Thymus (tissue), 11 donors: Measurements from ENCODE around the gene CTNND2. TPM values are rescaled to one million over a fixed set of nuclear protein-coding genes. Genes with fewer than 3 reads are reported as not detected.

Experiments used
- DNase-seq, 9 donors: peaks; one replicate each; pipeline ENCODE4 v3.0.0-alpha.2; 2013; ENCODE audit warnings: low spot score in 9 of 9, low read depth in 6 of 9, missing footprints in 1 of 9
- H3K27ac ChIP-seq, 2 donors: one replicate each; pipeline ENCODE4 v1.5.1; 2013; ENCODE audit warnings: control low read depth in 1 of 2, low read depth in 1 of 2, low read length in 1 of 2, mild to moderate bottlenecking in 1 of 2, moderate library complexity in 1 of 2
- H3K27me3 ChIP-seq, 2 donors: one replicate each; pipeline ENCODE4 v1.5.1; 2013; ENCODE audit warnings: low read length in 1 of 2; ENCODE audit not compliant: control insufficient read depth in 2 of 2, insufficient read depth in 1 of 2
- H3K36me3 ChIP-seq, 2 donors: one replicate each; pipeline ENCODE4 v1.5.1; 2013; ENCODE audit warnings: low read length in 1 of 2, mild to moderate bottlenecking in 1 of 2, moderate library complexity in 1 of 2; ENCODE audit not compliant: control insufficient read depth in 2 of 2, insufficient read depth in 2 of 2
- H3K4me1 ChIP-seq, 2 donors: one replicate each; pipeline ENCODE4 v1.5.1; 2013; ENCODE audit warnings: low read length in 2 of 2; ENCODE audit not compliant: control insufficient read depth in 2 of 2, insufficient read depth in 2 of 2
- H3K4me3 ChIP-seq, 2 donors: one replicate each; pipeline ENCODE4 v1.5.1; 2013; ENCODE audit warnings: low read length in 2 of 2, control low read depth in 1 of 2, mild to moderate bottlenecking in 1 of 2
- H3K9me3 ChIP-seq, 2 donors: one replicate each; pipeline ENCODE4 v1.5.1; 2013; ENCODE audit warnings: low read length in 1 of 2, mild to moderate bottlenecking in 1 of 2; ENCODE audit not compliant: control insufficient read depth in 2 of 2, insufficient read depth in 1 of 2
- WGBS: extraction: QIAGEN DNeasy Blood & Tissue Kit; methylation state at CpG from one replicate; pipeline ENCODE4 v1.1.7; 2013; 5-methylcytosine and 5-hydroxymethylcytosine counted together
- polyA plus RNA-seq: library from polyadenylated mRNA; stranded (reverse); fragments of 200-250 nt; gene quantifications from one replicate; pipeline ENCODE4 v1.2.3, GENCODE V29; 2013
- total RNA-seq: library from RNA; stranded (reverse); fragments of 120-200 nt; gene quantifications from one replicate; pipeline ENCODE4 v1.2.4, GENCODE V29; 2013
- donor health status: healthy.

Gene CTNND2
- total and polyA plus RNA-seq, 2 donors = 0.41 to 0.42 TPM

GRCh38 chr5:11128021-11128420, 776.2 kb downstream of the CTNND2 start:
- 95% methylated on average over 2 of the region's 2 CpGs for WGBS
- DNase-seq = peak in 1 of 9 donors; percentile 9
- Histone ChIP-seq H3K27me3 (no peaks in the 10 kb centered on the region), H3K9me3 (no peaks in the 10 kb centered on the region), H3K36me3 (no peaks in the 10 kb centered on the region), H3K4me3 (no peak overlapping the region), H3K4me1 (no peaks in the 10 kb centered on the region), H3K27ac (no peak overlapping the region)

- H3K27me3 ChIP-seq = no peaks in the 10 kb centered on the region
- no peak overlapping the region for H3K4me3 ChIP-seq
- H3K27ac ChIP-seq = no peak overlapping the region
- H3K9me3 ChIP-seq = no peaks in the 10 kb centered on the region
- WGBS = 93% methylated on average over 4 of the region's 4 CpGs
- H3K4me1 ChIP-seq = peaks cover 0 to 8% of the 10 kb centered on the region in 2 donors
- no peaks in the 10 kb centered on the region for H3K36me3 ChIP-seq
- DNase-seq = no peak
Observed at GRCh38 chr5:11126844-11127243, 777.4 kb downstream of the CTNND2 start.

- Histone ChIP-seq H3K4me3 (no peak overlapping the region), H3K27ac (no peak overlapping the region), H3K4me1 (peaks cover 0 to 8% of the 10 kb centered on the region in 2 donors), H3K9me3 (no peaks in the 10 kb centered on the region), H3K36me3 (no peaks in the 10 kb centered on the region), H3K27me3 (no peaks in the 10 kb centered on the region)
- 92% methylated on average over 3 of the region's 3 CpGs for WGBS
- no peak for DNase-seq
Observed at GRCh38 chr5:11121885-11122284, 782.4 kb downstream of the CTNND2 start.

- no peaks in the 10 kb centered on the region for H3K4me1 ChIP-seq
- H3K27me3 ChIP-seq = no peaks in the 10 kb centered on the region
- WGBS = 96% methylated on average over 6 of the region's 6 CpGs
- H3K9me3 ChIP-seq = no peaks in the 10 kb centered on the region
- no peak for DNase-seq
- H3K36me3 ChIP-seq = no peaks in the 10 kb centered on the region
- no peak overlapping the region for H3K27ac ChIP-seq
- H3K4me3 ChIP-seq = no peak overlapping the region
Observed at GRCh38 chr5:11110128-11110527, 794.1 kb downstream of the CTNND2 start.

GRCh38 chr5:11105696-11106095, 798.5 kb downstream of the CTNND2 start:
- DNase-seq = no peak
- H3K27me3 ChIP-seq = no peaks in the 10 kb centered on the region
- no peak overlapping the region for H3K27ac ChIP-seq
- WGBS = 96% methylated on average over 8 of the region's 8 CpGs
- no peaks in the 10 kb centered on the region for H3K36me3 ChIP-seq
- no peak overlapping the region for H3K4me3 ChIP-seq
- H3K9me3 ChIP-seq = no peaks in the 10 kb centered on the region
- no peaks in the 10 kb centered on the region for H3K4me1 ChIP-seq

- Histone ChIP-seq H3K27ac (no peak overlapping the region), H3K27me3 (no peaks in the 10 kb centered on the region), H3K9me3 (no peaks in the 10 kb centered on the region), H3K4me1 (no peaks in the 10 kb centered on the region), H3K4me3 (no peak overlapping the region), H3K36me3 (no peaks in the 10 kb centered on the region)
- no peak for DNase-seq
- WGBS = 95% methylated on average over 9 of the region's 9 CpGs
Observed at GRCh38 chr5:11104651-11105112, 799.6 kb downstream of the CTNND2 start.

- no peak for DNase-seq
- WGBS = 91% methylated on average over 1 of the region's 1 CpG
- Histone ChIP-seq H3K27me3 (no peaks in the 10 kb centered on the region), H3K4me3 (no peak overlapping the region), H3K36me3 (no peaks in the 10 kb centered on the region), H3K27ac (no peak overlapping the region), H3K4me1 (no peaks in the 10 kb centered on the region), H3K9me3 (no peaks in the 10 kb centered on the region)
Observed at GRCh38 chr5:11104210-11104609, 800.0 kb downstream of the CTNND2 start.

- H3K27ac ChIP-seq = no peak overlapping the region
- H3K27me3 ChIP-seq = no peaks in the 10 kb centered on the region
- DNase-seq = no peak
- H3K36me3 ChIP-seq = no peaks in the 10 kb centered on the region
- H3K9me3 ChIP-seq = no peaks in the 10 kb centered on the region
- WGBS = 72% methylated on average over 3 of the region's 3 CpGs
- H3K4me1 ChIP-seq = no peaks in the 10 kb centered on the region
- H3K4me3 ChIP-seq = no peak overlapping the region
Observed at GRCh38 chr5:11084111-11084510, 820.1 kb downstream of the CTNND2 start.

- no peaks in the 10 kb centered on the region for H3K27me3 ChIP-seq
- H3K27ac ChIP-seq = no peak overlapping the region
- no peak overlapping the region for H3K4me3 ChIP-seq
- H3K4me1 ChIP-seq = no peaks in the 10 kb centered on the region
- no peaks in the 10 kb centered on the region for H3K9me3 ChIP-seq
- no peak for DNase-seq
- WGBS = 98% methylated on average over 21 of the region's 21 CpGs
- no peaks in the 10 kb centered on the region for H3K36me3 ChIP-seq
Observed at GRCh38 chr5:11082404-11082945, 821.8 kb downstream of the CTNND2 start.
